Middle frontal gyrus (tissue), 1 donor: ENCODE data around the gene RAPGEF4.

ENCODE experiments used
- DNase-seq: peaks from one replicate; pipeline ENCODE4 v3.0.0-alpha.2; 2015; ENCODE audit warnings: low spot score; ENCODE audit errors: extremely low spot score

RAPGEF4 gene

GRCh38 chr2:172735582-172736423 lies at the start of gene RAPGEF4:
RAPGEF4 (plus strand) TSS chr2:172735845; CDS start chr2:172735984, 139 bp downstream.
- DNase-seq, result no peak

- peak; percentile 56 for DNase-seq
Observed at GRCh38 chr2:172693037-172693436, 42.6 kb upstream of the RAPGEF4 start.

GRCh38 chr2:172693529-172694455 lies 41.9 kb upstream of the RAPGEF4 start:
- no peak for DNase-seq

GRCh38 chr2:172697296-172697695 lies 38.3 kb upstream of the RAPGEF4 start:
- DNase-seq, result no peak

GRCh38 chr2:172698041-172698863 lies 37.4 kb upstream of the RAPGEF4 start:
- no peak for DNase-seq

GRCh38 chr2:172701250-172701649 lies 34.4 kb upstream of the RAPGEF4 start:
- no peak for DNase-seq

- DNase-seq, result no peak
Observed at GRCh38 chr2:172702451-172702850, 33.2 kb upstream of the RAPGEF4 start.

- no peak for DNase-seq
Observed at GRCh38 chr2:172704072-172704936, 31.3 kb upstream of the RAPGEF4 start.

GRCh38 chr2:172705352-172705751 lies 30.3 kb upstream of the RAPGEF4 start:
- DNase-seq, result no peak

GRCh38 chr2:172708247-172708646 lies 27.4 kb upstream of the RAPGEF4 start:
- DNase-seq, result no peak

- DNase-seq, result no peak
Observed at GRCh38 chr2:172709566-172710291, 25.9 kb upstream of the RAPGEF4 start.

GRCh38 chr2:172710584-172711047 lies 25.0 kb upstream of the RAPGEF4 start:
- no peak for DNase-seq

- DNase-seq, result no peak
Observed at GRCh38 chr2:172711110-172711509, 24.5 kb upstream of the RAPGEF4 start.

GRCh38 chr2:172712251-172712650 lies 23.4 kb upstream of the RAPGEF4 start:
- no peak for DNase-seq

- DNase-seq, result no peak
Observed at GRCh38 chr2:172713365-172713875, 22.2 kb upstream of the RAPGEF4 start.

GRCh38 chr2:172722481-172722880 lies 13.2 kb upstream of the RAPGEF4 start:
- no peak for DNase-seq

- no peak for DNase-seq
Observed at GRCh38 chr2:172723286-172723685, 12.4 kb upstream of the RAPGEF4 start.

GRCh38 chr2:172724724-172725123 lies 10.9 kb upstream of the RAPGEF4 start:
- no peak for DNase-seq

- DNase-seq, result no peak
Observed at GRCh38 chr2:172725284-172725683, 10.4 kb upstream of the RAPGEF4 start.
